MCF 10A (cell line): Measurements from ENCODE around the gene CYP11A1. TPM values are rescaled to one million over a fixed set of nuclear protein-coding genes. Genes with fewer than 3 reads are reported as not detected.
A peak's percentile ranks its signal among the peaks of the same experiment; 100 is the strongest.

Experiments
- BruUV-seq: library from RNA; stranded (reverse); fragments of 400-500 nt; replicated peaks from 2 replicates; lab custom pipeline; 2021; lab: Mats Ljungman, UMichigan
- CTCF ChIA-PET: fragments of 300-600 bp; sonication (Branson Sonifier 250); formaldehyde crosslinking; extraction: SDS; loops from one replicate; lab custom pipeline; 2021; ENCODE audit warnings: antibody characterized with exemption, inconsistent platforms; lab: Yijun Ruan, JAX
- POLR2A ChIA-PET: fragments of 300-600, 350-650 bp; sonication (Branson Sonifier 250); formaldehyde crosslinking; extraction: SDS; loops from one replicate; lab custom pipeline; 2020; ENCODE audit warnings: antibody characterized with exemption, inconsistent platforms; lab: Yijun Ruan, JAX
- DNase-seq: peaks from one replicate; pipeline ENCODE4 v3.0.0-alpha.2; 2018; ENCODE audit not compliant: unreplicated experiment
- H3K27ac Mint-ChIP-seq: one replicate; pipeline ENCODE4 v1.8.0; 2022; ENCODE audit warnings: mild to moderate bottlenecking, low read depth, mixed read lengths; ENCODE audit not compliant: unreplicated experiment
- H3K27me3 Mint-ChIP-seq: one replicate; pipeline ENCODE4 v1.8.0; 2022; ENCODE audit warnings: mixed read lengths; ENCODE audit not compliant: insufficient read depth, unreplicated experiment
- H3K36me3 Mint-ChIP-seq: one replicate; pipeline ENCODE4 v1.8.0; 2022; ENCODE audit warnings: mild to moderate bottlenecking, moderate library complexity, mixed read lengths; ENCODE audit not compliant: insufficient read depth, unreplicated experiment
- H3K4me1 Mint-ChIP-seq: one replicate; pipeline ENCODE4 v1.8.0; 2022; ENCODE audit warnings: mixed read lengths; ENCODE audit not compliant: insufficient read depth, unreplicated experiment
- H3K4me3 Mint-ChIP-seq: one replicate; pipeline ENCODE4 v1.8.0; 2022; ENCODE audit warnings: mild to moderate bottlenecking, moderate library complexity, mixed read lengths; ENCODE audit not compliant: unreplicated experiment
- H3K9me3 Mint-ChIP-seq: one replicate; pipeline ENCODE4 v1.8.0; 2022; ENCODE audit warnings: mixed read lengths; ENCODE audit not compliant: unreplicated experiment
- intact Hi-C: fragments of 100-400 bp; cut with micrococcal nuclease; formaldehyde crosslinking; loops from 2 replicates; pipeline ENCODE4 v1.14.1; 2022
- total RNA-seq: library from RNA; stranded (reverse); gene quantifications from 2 replicates; pipeline ENCODE4 v1.2.3, GENCODE V29; 2022
- TF ChIP-seq, protein P1 (sequence below): fragments of 200-600 bp; IDR thresholded peaks from one replicate; pipeline ENCODE4 v1.8.0; 2022; ENCODE audit warnings: antibody characterized with exemption, mild to moderate bottlenecking; ENCODE audit not compliant: unreplicated experiment

The CYP11A1 gene
- total RNA-seq, 1 experiment from 2014 or later: not detected

- H3K4me3 Mint-ChIP-seq: no peak overlapping the region
- ChIA-PET CTCF (interaction anchor here (0.6 to 1.0 kb wide), 3 partner anchors 25 to 313 kb away, joined by 3 to 4 read pairs (median 3); no protein-coding TSS in a partner anchor), POLR2A (no interaction called here)
- no peak overlapping the region for H3K27ac Mint-ChIP-seq
- intact Hi-C loops: no loop called here
- H3K27me3 Mint-ChIP-seq: no peaks in the 10 kb centered on the region
- peaks cover 30% of the 10 kb centered on the region for H3K4me1 Mint-ChIP-seq
- no peaks in the 10 kb centered on the region for H3K36me3 Mint-ChIP-seq
- no peaks in the 10 kb centered on the region for H3K9me3 Mint-ChIP-seq
- TF ChIP-seq, protein P1, sequence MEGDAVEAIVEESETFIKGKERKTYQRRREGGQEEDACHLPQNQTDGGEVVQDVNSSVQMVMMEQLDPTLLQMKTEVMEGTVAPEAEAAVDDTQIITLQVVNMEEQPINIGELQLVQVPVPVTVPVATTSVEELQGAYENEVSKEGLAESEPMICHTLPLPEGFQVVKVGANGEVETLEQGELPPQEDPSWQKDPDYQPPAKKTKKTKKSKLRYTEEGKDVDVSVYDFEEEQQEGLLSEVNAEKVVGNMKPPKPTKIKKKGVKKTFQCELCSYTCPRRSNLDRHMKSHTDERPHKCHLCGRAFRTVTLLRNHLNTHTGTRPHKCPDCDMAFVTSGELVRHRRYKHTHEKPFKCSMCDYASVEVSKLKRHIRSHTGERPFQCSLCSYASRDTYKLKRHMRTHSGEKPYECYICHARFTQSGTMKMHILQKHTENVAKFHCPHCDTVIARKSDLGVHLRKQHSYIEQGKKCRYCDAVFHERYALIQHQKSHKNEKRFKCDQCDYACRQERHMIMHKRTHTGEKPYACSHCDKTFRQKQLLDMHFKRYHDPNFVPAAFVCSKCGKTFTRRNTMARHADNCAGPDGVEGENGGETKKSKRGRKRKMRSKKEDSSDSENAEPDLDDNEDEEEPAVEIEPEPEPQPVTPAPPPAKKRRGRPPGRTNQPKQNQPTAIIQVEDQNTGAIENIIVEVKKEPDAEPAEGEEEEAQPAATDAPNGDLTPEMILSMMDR: no peak
- no TSS peak for BruUV-seq
- no peak for DNase-seq
Measured at GRCh38 chr15:74399100-74399499, 31.7 kb upstream of the CYP11A1 start.

- no peaks in the 10 kb centered on the region for H3K9me3 Mint-ChIP-seq
- H3K27me3 Mint-ChIP-seq: no peaks in the 10 kb centered on the region
- CTCF ChIA-PET: interaction anchor here (0.7 to 1.1 kb wide), 2 partner anchors 24 to 166 kb away, joined by 3 read pairs; no protein-coding TSS in a partner anchor
- H3K36me3 Mint-ChIP-seq: no peaks in the 10 kb centered on the region
- H3K27ac Mint-ChIP-seq: no peak overlapping the region
- H3K4me3 Mint-ChIP-seq: no peak overlapping the region
- intact Hi-C loops: no loop called here
- peaks cover 30% of the 10 kb centered on the region for H3K4me1 Mint-ChIP-seq
- POLR2A ChIA-PET: no interaction called here
- BruUV-seq: no TSS peak
- TF ChIP-seq, protein P1: no peak
- no peak for DNase-seq
Measured at GRCh38 chr15:74398183-74398582, 30.7 kb upstream of the CYP11A1 start.

GRCh38 chr15:74397239-74398068, 30.0 kb upstream of the CYP11A1 start:
- Mint-ChIP-seq H3K4me3 (no peak overlapping the region), H3K9me3 (no peaks in the 10 kb centered on the region), H3K4me1 (peaks cover 35% of the 10 kb centered on the region), H3K27me3 (no peaks in the 10 kb centered on the region), H3K36me3 (no peaks in the 10 kb centered on the region), H3K27ac (peak overlapping the region; percentile 82)
- CTCF ChIA-PET: interaction anchor here (0.8 to 1.1 kb wide), 4 partner anchors 12 to 41 kb away, joined by 3 to 5 read pairs (median 4); no protein-coding TSS in a partner anchor
- no TSS peak for BruUV-seq
- no peak for DNase-seq
- TF ChIP-seq, protein P1: no peak
- POLR2A ChIA-PET: interaction anchor here (0.7 kb wide), 1 partner anchor 43 kb away, joined by 3 read pairs; no protein-coding TSS in a partner anchor
- intact Hi-C loops: no loop called here

DNA sequence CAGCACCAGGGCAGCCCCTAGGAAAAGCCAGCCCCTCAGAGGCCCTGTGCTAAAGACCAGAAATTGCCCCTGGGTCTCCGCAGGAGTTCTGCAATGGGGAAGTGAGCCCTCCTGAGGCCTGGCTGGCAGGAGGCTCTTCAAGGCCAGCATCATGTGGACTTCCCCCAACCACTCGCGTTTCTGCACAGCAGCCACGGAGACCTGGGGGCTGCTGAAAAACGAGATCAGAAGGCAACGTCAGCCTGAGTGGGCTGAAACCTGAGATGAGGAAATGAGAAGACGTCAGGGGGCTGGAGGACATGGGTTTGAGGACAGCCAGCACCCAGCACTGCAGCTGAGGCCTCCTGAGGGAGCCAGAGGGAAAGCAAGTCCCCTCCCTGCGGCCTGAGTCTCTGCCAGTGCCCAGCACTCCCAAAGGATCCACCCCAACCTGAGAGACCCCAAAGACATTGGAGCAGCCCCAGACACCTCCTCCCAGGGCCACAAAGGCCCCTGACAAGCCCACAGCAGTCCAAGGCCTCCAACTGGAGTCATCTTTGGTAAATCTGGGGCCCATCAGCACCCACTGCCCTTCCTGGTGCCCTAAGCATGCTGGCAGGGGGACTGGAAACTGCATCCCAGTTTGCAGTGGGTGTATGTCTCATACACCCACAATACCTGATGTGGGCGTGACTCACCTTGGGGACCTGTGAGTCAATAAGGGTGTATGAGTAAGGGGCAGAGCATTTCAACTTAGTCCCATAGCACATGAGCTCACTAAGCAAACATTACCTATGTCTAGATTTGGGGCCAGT, 29.2 kb upstream of the CYP11A1 start:
- no TSS peak for BruUV-seq
- Mint-ChIP-seq H3K27me3 (no peaks in the 10 kb centered on the region), H3K4me3 (no peak overlapping the region), H3K9me3 (no peaks in the 10 kb centered on the region), H3K27ac (no peak overlapping the region), H3K36me3 (no peaks in the 10 kb centered on the region), H3K4me1 (peaks cover 38% of the 10 kb centered on the region)
- intact Hi-C loops: no loop called here
- ChIA-PET CTCF (interaction anchor here (0.7 to 2.4 kb wide), 6 partner anchors 11 to 156 kb away, joined by 3 to 10 read pairs (median 4); no protein-coding TSS in a partner anchor), POLR2A (interaction anchor here (0.7 kb wide), 1 partner anchor 44 kb away, joined by 3 read pairs; no protein-coding TSS in a partner anchor)
- DNase-seq: peak; percentile 85
- TF ChIP-seq, protein P1: no peak
